HEK293 (cell line): ENCODE measurements around the gene RNF214.

Experiments
- GLI4 ChIP-seq: fragments of 450-650 bp; formaldehyde crosslinking; IDR thresholded peaks from 2 replicates; pipeline ENCODE4 v1.5.1; 2016; ENCODE audit warnings: missing biosample characterization, missing genetic modification characterization
- HOXA7 ChIP-seq: sonication (generic); formaldehyde crosslinking; IDR thresholded peaks from 2 replicates; pipeline ENCODE4 v1.8.1; 2022; ENCODE audit warnings: missing genetic modification reagents, borderline replicate concordance
- REST ChIP-seq: fragments of 450-650 bp; formaldehyde crosslinking; IDR thresholded peaks from 2 replicates; pipeline ENCODE4 v1.5.1; 2016; ENCODE audit warnings: missing biosample characterization, missing genetic modification characterization
- SCRT2 ChIP-seq: fragments of 450-650 bp; formaldehyde crosslinking; IDR thresholded peaks from 2 replicates; pipeline ENCODE4 v1.5.1; 2016; ENCODE audit warnings: missing biosample characterization, missing genetic modification characterization
- ZNF138 ChIP-seq: fragments of 450-650 bp; formaldehyde crosslinking; IDR thresholded peaks from 2 replicates; pipeline ENCODE4 v1.5.1; 2016; ENCODE audit warnings: missing biosample characterization, missing genetic modification characterization, borderline replicate concordance
- ZNF202 ChIP-seq: fragments of 450-650 bp; formaldehyde crosslinking; IDR thresholded peaks from 2 replicates; pipeline ENCODE4 v1.5.1; 2016; ENCODE audit warnings: missing biosample characterization, missing genetic modification characterization, borderline replicate concordance
- ZNF433 ChIP-seq: fragments of 450-650 bp; formaldehyde crosslinking; IDR thresholded peaks from 2 replicates; pipeline ENCODE4 v1.5.1; 2016; ENCODE audit warnings: missing biosample characterization, missing genetic modification characterization, low read depth
- TF ChIP-seq, protein P1 (sequence below): fragments of 450-650 bp; formaldehyde crosslinking; IDR thresholded peaks from 2 replicates; pipeline ENCODE4 v1.5.1; 2016; ENCODE audit warnings: missing biosample characterization, missing genetic modification characterization

DNA sequence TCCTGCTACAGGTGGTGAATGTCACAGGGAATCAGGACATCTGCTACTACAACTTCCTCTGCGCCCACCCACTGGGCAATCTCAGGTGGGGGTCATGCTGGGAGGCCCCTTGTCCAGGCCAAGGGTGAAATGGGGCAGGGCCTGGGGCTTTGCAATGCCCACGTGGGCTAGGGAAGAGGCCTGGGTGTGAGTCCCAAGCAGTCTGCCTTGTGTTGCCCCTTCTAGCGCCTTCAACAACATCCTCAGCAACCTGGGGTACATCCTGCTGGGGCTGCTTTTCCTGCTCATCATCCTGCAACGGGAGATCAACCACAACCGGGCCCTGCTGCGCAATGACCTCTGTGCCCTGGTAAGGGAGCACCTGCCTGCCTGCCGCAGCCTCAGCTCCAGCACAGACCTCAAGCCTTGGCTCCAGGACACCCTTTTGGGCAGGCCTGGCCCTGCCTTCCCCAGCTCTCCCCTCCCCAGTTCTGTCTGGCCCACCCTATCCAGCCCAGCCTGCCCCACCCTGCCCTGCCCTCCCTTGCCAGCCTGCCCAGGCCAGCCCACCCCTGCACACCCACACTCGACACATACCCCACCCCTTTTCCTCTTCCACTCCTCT is 42.4 kb upstream of the RNF214 start:
- no peak for TF ChIP-seq HOXA7
- TF ChIP-seq ZNF433 (tag by site-specific recombination), result no peak
- no peak for TF ChIP-seq REST (tag by site-specific recombination)
- no peak for TF ChIP-seq ZNF202 (tag by site-specific recombination)
- no peak for TF ChIP-seq GLI4 (tag by site-specific recombination)
- TF ChIP-seq, protein P1, sequence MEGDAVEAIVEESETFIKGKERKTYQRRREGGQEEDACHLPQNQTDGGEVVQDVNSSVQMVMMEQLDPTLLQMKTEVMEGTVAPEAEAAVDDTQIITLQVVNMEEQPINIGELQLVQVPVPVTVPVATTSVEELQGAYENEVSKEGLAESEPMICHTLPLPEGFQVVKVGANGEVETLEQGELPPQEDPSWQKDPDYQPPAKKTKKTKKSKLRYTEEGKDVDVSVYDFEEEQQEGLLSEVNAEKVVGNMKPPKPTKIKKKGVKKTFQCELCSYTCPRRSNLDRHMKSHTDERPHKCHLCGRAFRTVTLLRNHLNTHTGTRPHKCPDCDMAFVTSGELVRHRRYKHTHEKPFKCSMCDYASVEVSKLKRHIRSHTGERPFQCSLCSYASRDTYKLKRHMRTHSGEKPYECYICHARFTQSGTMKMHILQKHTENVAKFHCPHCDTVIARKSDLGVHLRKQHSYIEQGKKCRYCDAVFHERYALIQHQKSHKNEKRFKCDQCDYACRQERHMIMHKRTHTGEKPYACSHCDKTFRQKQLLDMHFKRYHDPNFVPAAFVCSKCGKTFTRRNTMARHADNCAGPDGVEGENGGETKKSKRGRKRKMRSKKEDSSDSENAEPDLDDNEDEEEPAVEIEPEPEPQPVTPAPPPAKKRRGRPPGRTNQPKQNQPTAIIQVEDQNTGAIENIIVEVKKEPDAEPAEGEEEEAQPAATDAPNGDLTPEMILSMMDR (tag by site-specific recombination), result no peak
- TF ChIP-seq ZNF138, result no peak
- no peak for TF ChIP-seq SCRT2
